Measurements from ENCODE around the gene MYO18B. TPM values are rescaled to one million over a fixed set of nuclear protein-coding genes. Genes with fewer than 3 reads are reported as not detected.

MYO18B gene
- total and polyA plus RNA-seq, 2 of the 8 experiments (the other 6 are each of a cell fraction or from before 2014, with no cell fraction given) = 0.62 to 0.78 TPM

- H2BK5ac ChIP-seq (ENCODE audit: low read depth, low read length) = no peak overlapping the region
- H3K18ac ChIP-seq (ENCODE audit: extremely low read depth, low read length) = no peak overlapping the region
- no peaks in the 10 kb centered on the region for H3K27me3 ChIP-seq (replicated peaks in 1 of 4; ENCODE audit: control insufficient read depth in 3 of 4, extremely low read depth in 1 of 4, insufficient read depth in 3 of 4, low read length in 3 of 4)
- H3K79me2 ChIP-seq (ENCODE audit: control insufficient read depth in 1 of 2, insufficient read depth in 2 of 2, low read length in 2 of 2) = no peaks in the 10 kb centered on the region
- no peak overlapping the region for H4K5ac ChIP-seq (ENCODE audit: insufficient read length, low read depth, low read length)
- no peak overlapping the region for H2AFZ ChIP-seq (ENCODE audit: low read length)
- no peaks in the 10 kb centered on the region for H3K36me3 ChIP-seq (ENCODE audit: control insufficient read depth in 2 of 4, insufficient read depth in 4 of 4, low read length in 3 of 4)
- TF ChIP-seq JUND (IDR thresholded peaks at IDR 0.05; ENCODE audit: low read length) (no peak), CTCF (IDR thresholded peaks at IDR 0.05; ENCODE audit: control extremely low read depth in 1 of 3, insufficient read depth in 1 of 3, low read depth in 1 of 3, low read length in 3 of 3) (no peak), FOSL1 (IDR thresholded peaks at IDR 0.05; ENCODE audit: insufficient read depth, low read depth, low read length) (no peak), POLR2AphosphoS5 (IDR thresholded peaks at IDR 0.05; ENCODE audit: low read depth, low read length) (no peak), SP4 (IDR thresholded peaks at IDR 0.05; ENCODE audit: low read length) (no peak), E2F6 (IDR thresholded peaks at IDR 0.05) (no peak), GABPA (IDR thresholded peaks at IDR 0.05; ENCODE audit: borderline replicate concordance, insufficient read depth, low read length) (no peak)
- no peak overlapping the region for H3K4ac ChIP-seq (replicated peaks; ENCODE audit: insufficient read length, low read depth, low read length)
- ChIA-PET CTCF (ENCODE audit: partially characterized antibody) (interaction anchor here (1.2 to 5.4 kb wide), 4 partner anchors 14 to 374 kb away, joined by 3 to 27 read pairs (median 4); no protein-coding TSS in a partner anchor), POLR2A (ENCODE audit: partially characterized antibody) (interaction anchor here (1.1 kb wide), 1 partner anchor 14 kb away, joined by 3 read pairs; no protein-coding TSS in a partner anchor)
- no peaks in the 10 kb centered on the region for H3K4me1 ChIP-seq (replicated peaks in 1 of 4; ENCODE audit: control insufficient read depth in 3 of 4, insufficient read depth in 4 of 4, low read length in 3 of 4)
- no peak overlapping the region for H2BK120ac ChIP-seq (replicated peaks; ENCODE audit: low read depth, low read length)
- no peak overlapping the region for H4K91ac ChIP-seq (replicated peaks; ENCODE audit: insufficient read length, low read length)
- no peak overlapping the region for H3K27ac ChIP-seq (ENCODE audit: low read depth, low read length)
- no peaks in the 10 kb centered on the region for H3K23me2 ChIP-seq (ENCODE audit: low read depth, low read length)
- no peak overlapping the region; a peak in 1 of 7 replicates for H3K9ac ChIP-seq (replicated peaks in 1 of 4; ENCODE audit: extremely low read depth in 1 of 4, low read depth in 3 of 4, low read length in 3 of 4)
- DNase-seq (ENCODE audit: low read depth in 1 of 2, low spot score in 2 of 2) (no peak), FAIRE-seq (no peak)
- H3K4me2 ChIP-seq (ENCODE audit: insufficient read depth in 1 of 2, low read depth in 2 of 2, low read length in 2 of 2) = no peak overlapping the region
- H3K9me3 ChIP-seq (ENCODE audit: insufficient read depth in 2 of 2, low read depth in 1 of 2, low read length in 1 of 2) = no peaks in the 10 kb centered on the region
- no peak overlapping the region for H4K8ac ChIP-seq (ENCODE audit: extremely low read depth, insufficient read depth, low read length)
- no peaks in the 10 kb centered on the region for H3K79me1 ChIP-seq (ENCODE audit: low read depth, low read length)
- no peak overlapping the region for H2BK20ac ChIP-seq (ENCODE audit: low read length)
- H3K14ac ChIP-seq (ENCODE audit: insufficient read length) = no peak overlapping the region
- H3K4me3 ChIP-seq (ENCODE audit: extremely low read depth in 1 of 4, insufficient read depth in 2 of 4, low read depth in 3 of 4, low read length in 4 of 4) = no peak overlapping the region
- no peak overlapping the region for H3K56ac ChIP-seq (replicated peaks; ENCODE audit: insufficient read length, low read depth, low read length)
- no peak overlapping the region for H2AK5ac ChIP-seq (ENCODE audit: low read depth, low read length)
- no peak overlapping the region for H3K23ac ChIP-seq (ENCODE audit: insufficient read length)
- WGBS, 2 experiments (ENCODE audit: extremely low coverage in 1 of 2, insufficient coverage in 1 of 2, insufficient read length in 1 of 2, insufficient replicate concordance in 2 of 2, low coverage in 1 of 2, low lambda C conversion rate in 2 of 2, missing lambda C conversion rate in 1 of 2) = 99% methylated on average over 5 of the region's 5 CpGs; no CpG with 5 or more reads in 1 of the 2 experiments
- H4K20me1 ChIP-seq (replicated peaks in 1 of 2; ENCODE audit: control insufficient read depth in 1 of 2, insufficient read depth in 2 of 2, low read length in 2 of 2) = no peaks in the 10 kb centered on the region
- H2BK15ac ChIP-seq (ENCODE audit: low read length) = no peak overlapping the region
- H2BK12ac ChIP-seq (ENCODE audit: low read depth, low read length) = no peak overlapping the region
These were observed 214.8 kb downstream of the MYO18B start for GRCh38 chr22:25956801-25957200.
